Calu3 (cell line): ENCODE measurements around the gene APOL1. TPM values are rescaled to one million over a fixed set of nuclear protein-coding genes. Genes with fewer than 3 reads are reported as not detected.
"Not testable (repeated sequence)": the region's sequence is repeated elsewhere in the genome, so short reads cannot be mapped to it uniquely, and the experiment has no call there.

Experiments used
- BruUV-seq: library from RNA; stranded (reverse); fragments of 400-500 nt; replicated peaks from 2 replicates; lab custom pipeline; 2021; lab: Mats Ljungman, UMichigan
- CTCF ChIA-PET: fragments of 300-600 bp; sonication (Branson Sonifier 250); formaldehyde crosslinking; loops from one replicate; lab custom pipeline; 2022; ENCODE audit warnings: antibody characterized with exemption; lab: Charles Lee
- DNase-seq: peaks from one replicate; pipeline ENCODE4 v3.0.0; 2022
- H3K27ac Mint-ChIP-seq: one replicate; pipeline ENCODE4 v1.8.0; 2022; ENCODE audit warnings: mixed read lengths; ENCODE audit not compliant: unreplicated experiment
- H3K27me3 Mint-ChIP-seq: one replicate; pipeline ENCODE4 v1.8.0; 2022; ENCODE audit warnings: mixed read lengths; ENCODE audit not compliant: unreplicated experiment
- H3K36me3 Mint-ChIP-seq: one replicate; pipeline ENCODE4 v1.8.0; 2022; ENCODE audit warnings: mild to moderate bottlenecking, moderate library complexity, mixed read lengths; ENCODE audit not compliant: insufficient read depth, unreplicated experiment
- H3K4me1 Mint-ChIP-seq: one replicate; pipeline ENCODE4 v1.8.0; 2022; ENCODE audit warnings: mild to moderate bottlenecking, low read depth, mixed read lengths; ENCODE audit not compliant: unreplicated experiment
- H3K4me3 Mint-ChIP-seq: one replicate; pipeline ENCODE4 v1.8.0; 2022; ENCODE audit warnings: mild to moderate bottlenecking, low read depth, moderate library complexity, mixed read lengths; ENCODE audit not compliant: unreplicated experiment
- H3K9me3 Mint-ChIP-seq: one replicate; pipeline ENCODE4 v1.8.0; 2022; ENCODE audit warnings: low read depth, mixed read lengths; ENCODE audit not compliant: unreplicated experiment
- intact Hi-C: fragments of 100-400 bp; cut with micrococcal nuclease; formaldehyde crosslinking; loops from one replicate; pipeline ENCODE4 v1.10.0; 2022; ENCODE audit not compliant: unreplicated experiment
- total RNA-seq: library from RNA; stranded (reverse); gene quantifications from 2 replicates; pipeline ENCODE4 v1.2.3, GENCODE V29; 2022
- TF ChIP-seq, protein P1 (sequence below): fragments of 200-600 bp; IDR thresholded peaks from one replicate; pipeline ENCODE4 v1.8.0; 2022; ENCODE audit warnings: antibody characterized with exemption; ENCODE audit not compliant: unreplicated experiment

The APOL1 gene
- total RNA-seq, 1 experiment from 2014 or later, result 313 TPM

DNA sequence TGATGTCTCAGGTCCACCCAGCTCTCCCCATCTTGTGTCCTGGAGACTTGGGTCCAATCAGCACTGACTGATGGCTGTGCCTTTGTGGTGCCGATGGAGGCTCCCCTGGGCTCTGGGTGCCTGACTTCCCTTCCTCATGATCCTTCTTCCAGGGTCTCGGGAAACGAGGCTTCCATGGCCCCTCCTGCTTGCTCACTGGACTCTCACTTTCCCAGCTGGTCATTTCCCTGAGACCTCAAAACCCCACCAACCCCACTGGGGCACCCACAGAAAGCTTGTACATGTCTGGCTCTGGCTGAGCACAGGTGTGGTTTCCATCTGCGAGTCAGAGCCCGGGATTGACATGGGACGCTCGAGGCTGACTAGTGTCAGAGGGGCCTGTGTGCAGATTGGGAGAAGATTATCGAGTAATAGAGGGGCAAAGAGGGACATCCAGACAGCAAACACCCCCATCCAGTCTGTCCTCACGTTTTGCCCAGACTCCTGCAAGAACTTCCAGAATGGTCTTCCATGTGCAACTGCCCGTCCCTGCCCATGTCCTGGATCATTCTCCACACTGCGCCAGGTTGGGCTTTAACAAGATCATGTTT lies 15.1 kb downstream of the APOL1 start:
- BruUV-seq, result no TSS peak
- intact Hi-C loops, result no loop called here
- no peak for DNase-seq
- Mint-ChIP-seq H3K4me3 (no peak overlapping the region), H3K4me1 (peaks cover 9% of the 10 kb centered on the region), H3K9me3 (no peaks in the 10 kb centered on the region), H3K36me3 (peaks cover 47% of the 10 kb centered on the region), H3K27ac (no peak overlapping the region), H3K27me3 (no peaks in the 10 kb centered on the region)
- TF ChIP-seq, protein P1, sequence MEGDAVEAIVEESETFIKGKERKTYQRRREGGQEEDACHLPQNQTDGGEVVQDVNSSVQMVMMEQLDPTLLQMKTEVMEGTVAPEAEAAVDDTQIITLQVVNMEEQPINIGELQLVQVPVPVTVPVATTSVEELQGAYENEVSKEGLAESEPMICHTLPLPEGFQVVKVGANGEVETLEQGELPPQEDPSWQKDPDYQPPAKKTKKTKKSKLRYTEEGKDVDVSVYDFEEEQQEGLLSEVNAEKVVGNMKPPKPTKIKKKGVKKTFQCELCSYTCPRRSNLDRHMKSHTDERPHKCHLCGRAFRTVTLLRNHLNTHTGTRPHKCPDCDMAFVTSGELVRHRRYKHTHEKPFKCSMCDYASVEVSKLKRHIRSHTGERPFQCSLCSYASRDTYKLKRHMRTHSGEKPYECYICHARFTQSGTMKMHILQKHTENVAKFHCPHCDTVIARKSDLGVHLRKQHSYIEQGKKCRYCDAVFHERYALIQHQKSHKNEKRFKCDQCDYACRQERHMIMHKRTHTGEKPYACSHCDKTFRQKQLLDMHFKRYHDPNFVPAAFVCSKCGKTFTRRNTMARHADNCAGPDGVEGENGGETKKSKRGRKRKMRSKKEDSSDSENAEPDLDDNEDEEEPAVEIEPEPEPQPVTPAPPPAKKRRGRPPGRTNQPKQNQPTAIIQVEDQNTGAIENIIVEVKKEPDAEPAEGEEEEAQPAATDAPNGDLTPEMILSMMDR, result no peak
- CTCF ChIA-PET, result interaction anchor here (1.2 kb wide), 1 partner anchor 29 kb away, joined by 4 read pairs; the partner anchor contains the start of gene APOL2

- H3K27ac Mint-ChIP-seq, H3K4me1 Mint-ChIP-seq, BruUV-seq, H3K4me3 Mint-ChIP-seq, H3K9me3 Mint-ChIP-seq, CTCF ChIA-PET, intact Hi-C loops, H3K27me3 Mint-ChIP-seq, DNase-seq: not testable (repeated sequence)
- peaks cover 25% of the 10 kb centered on the region for H3K36me3 Mint-ChIP-seq
Observed at GRCh38 chr22:36271231-36271630, 18.3 kb downstream of the APOL1 start.

DNA sequence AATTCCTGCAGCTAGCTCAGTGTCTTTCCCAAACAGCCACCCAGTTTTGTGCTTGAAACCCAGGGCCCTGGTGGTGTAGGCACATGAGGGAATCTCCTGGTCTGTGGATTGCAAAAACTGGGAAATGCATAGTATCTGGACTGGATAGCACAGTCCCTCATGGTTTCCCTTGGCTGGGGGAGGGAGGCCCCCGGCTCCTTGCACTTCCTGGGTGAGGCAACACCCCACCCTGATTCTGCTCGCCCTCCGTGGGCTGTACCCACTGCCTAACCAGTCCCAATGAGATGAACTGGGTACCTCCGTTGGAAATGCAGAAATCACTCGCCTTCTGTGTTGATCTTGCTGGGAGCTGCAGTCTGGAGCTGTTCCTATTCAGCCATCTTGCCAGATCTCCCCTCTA lies 19.0 kb downstream of the APOL1 start:
- DNase-seq, H3K4me3 Mint-ChIP-seq, H3K27ac Mint-ChIP-seq, CTCF ChIA-PET, H3K27me3 Mint-ChIP-seq, H3K4me1 Mint-ChIP-seq, BruUV-seq, H3K9me3 Mint-ChIP-seq, intact Hi-C loops: not testable (repeated sequence)
- H3K36me3 Mint-ChIP-seq, result peaks cover 18% of the 10 kb centered on the region

- peaks cover 25% of the 10 kb centered on the region for H3K36me3 Mint-ChIP-seq
- CTCF ChIA-PET, result interaction anchor here (1.1 kb wide), 1 partner anchor 12 kb away, joined by 3 read pairs; no protein-coding TSS in a partner anchor
Observed at GRCh38 chr22:36274531-36274930, 21.6 kb downstream of the APOL1 start.

DNA sequence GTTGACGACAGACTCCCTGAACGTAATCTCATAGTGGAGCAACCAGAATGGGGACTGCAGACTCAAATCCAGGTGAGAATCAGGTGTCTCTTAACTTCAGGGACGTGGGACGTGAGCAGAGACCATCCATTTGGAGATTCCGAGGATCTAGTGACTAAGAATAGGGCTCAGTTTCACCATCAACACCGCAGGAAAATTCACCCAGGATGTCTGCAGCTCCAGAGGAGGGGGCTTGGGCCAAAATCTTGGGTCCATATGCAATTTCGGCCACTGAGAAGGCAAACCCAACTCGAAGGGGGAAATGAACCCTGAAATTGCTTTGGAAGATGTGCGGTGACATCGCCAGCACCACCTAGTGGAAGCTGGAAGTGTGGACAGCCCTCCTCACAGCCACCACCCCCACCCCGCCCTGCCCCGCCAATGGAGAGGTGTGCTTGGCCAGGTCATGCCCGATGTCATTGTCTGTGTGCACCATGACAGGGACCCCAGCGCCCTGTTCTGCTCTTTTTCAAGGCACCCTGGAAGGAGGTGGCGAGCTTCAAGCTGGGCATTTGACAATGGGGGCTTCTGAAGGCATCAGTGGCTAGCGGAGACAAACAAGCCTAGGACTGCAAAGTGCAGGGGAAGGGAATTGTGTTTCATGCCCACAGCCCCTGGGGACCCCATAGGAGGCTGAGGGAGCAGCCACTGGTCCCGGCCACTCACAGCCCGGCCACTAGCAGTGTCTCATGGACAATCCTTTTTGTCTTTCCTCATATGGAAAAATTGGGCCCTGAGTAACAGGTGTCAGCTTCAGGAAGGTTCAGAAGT lies 24.8 kb downstream of the APOL1 start:
- H3K4me1 Mint-ChIP-seq, result no peaks in the 10 kb centered on the region
- TF ChIP-seq, protein P1, result peak; percentile 74
- H3K4me3 Mint-ChIP-seq, result no peak overlapping the region
- H3K36me3 Mint-ChIP-seq, result peaks cover 55% of the 10 kb centered on the region
- peak; percentile 64 for DNase-seq
- peak overlapping the region; percentile 54 for H3K27ac Mint-ChIP-seq
- H3K27me3 Mint-ChIP-seq, result no peaks in the 10 kb centered on the region
- H3K9me3 Mint-ChIP-seq, result peaks cover 4% of the 10 kb centered on the region
- no TSS peak for BruUV-seq
- CTCF ChIA-PET, result interaction anchor here (1.5 to 2.0 kb wide), 4 partner anchors 9 to 83 kb away, joined by 4 to 8 read pairs (median 6); partner anchors contain the start of genes APOL1 and APOL2
- intact Hi-C loops, result loop anchor here (1.0 kb wide), 1 partner anchor 82 kb away; no protein-coding TSS in a partner anchor

More at GRCh38 chr22:36274531-36274930, 21.6 kb downstream of the APOL1 start:
- TF ChIP-seq, protein P1, result no peak
- no peak for DNase-seq
- intact Hi-C loops, result no loop called here
- H3K27me3 Mint-ChIP-seq, result no peaks in the 10 kb centered on the region
- H3K9me3 Mint-ChIP-seq, result peaks cover 4% of the 10 kb centered on the region
- H3K4me1 Mint-ChIP-seq, result peaks cover 9% of the 10 kb centered on the region
- no peak overlapping the region for H3K27ac Mint-ChIP-seq
- H3K4me3 Mint-ChIP-seq, result no peak overlapping the region
- BruUV-seq, result no TSS peak
